SK-N-SH treated with all-trans-retinoic acid at 6 μM for 48 hours (cell line): ENCODE data around the gene KCNB1.

Experiments used
- ATAC-seq: fragments of 200-7000 bp; cut with Tn5 transposase; 3 replicates; pipeline ENCODE4 v1.9.1; 2020; ENCODE audit warnings: mild to moderate bottlenecking, moderate library complexity
- ARNTL ChIP-seq: fragments of 450-650 bp; formaldehyde crosslinking; IDR thresholded peaks from 2 replicates; pipeline ENCODE4 v1.5.0; 2020; ENCODE audit warnings: low read depth, mild to moderate bottlenecking, moderate library complexity, borderline replicate concordance
- BACH2 ChIP-seq: fragments of 250-450 bp; sonication (Bioruptor Pico); IDR thresholded peaks from 2 replicates; pipeline ENCODE4 v1.9.0; 2021; ENCODE audit warnings: mild to moderate bottlenecking, borderline replicate concordance
- CREB5 ChIP-seq: fragments of 250-450 bp; sonication (Bioruptor Pico); IDR thresholded peaks from 2 replicates; pipeline ENCODE4 v1.5.1; 2020; ENCODE audit warnings: low read depth, mild to moderate bottlenecking, moderate library complexity
- CSDC2 ChIP-seq: fragments of 250-450 bp; sonication (Bioruptor Pico); IDR thresholded peaks from 2 replicates; pipeline ENCODE4 v1.5.0; 2020; ENCODE audit warnings: mild to moderate bottlenecking, moderate library complexity
- ESRRG ChIP-seq: fragments of 250-450 bp; sonication (Bioruptor Pico); IDR thresholded peaks from 2 replicates; pipeline ENCODE4 v1.6.1; 2021; ENCODE audit warnings: mild to moderate bottlenecking
- GLIS3 ChIP-seq: fragments of 250-450 bp; sonication (Bioruptor Pico); IDR thresholded peaks from 2 replicates; pipeline ENCODE4 v1.5.0; 2020; ENCODE audit warnings: mild to moderate bottlenecking, moderate library complexity
- OSR1 ChIP-seq: fragments of 250-450 bp; sonication (Bioruptor Pico); IDR thresholded peaks from 2 replicates; pipeline ENCODE4 v1.8.0; 2022; ENCODE audit warnings: moderate library complexity, mild to moderate bottlenecking, inconsistent platforms
- PPARA ChIP-seq: fragments of 250-450 bp; sonication (Bioruptor Pico); IDR thresholded peaks from 2 replicates; pipeline ENCODE4 v1.5.0; 2020; ENCODE audit warnings: mild to moderate bottlenecking, borderline replicate concordance
- SNAI2 ChIP-seq: fragments of 250-450 bp; sonication (Bioruptor Pico); IDR thresholded peaks from 2 replicates; pipeline ENCODE4 v1.5.0; 2020; ENCODE audit warnings: mild to moderate bottlenecking, moderate library complexity
- TCF4 ChIP-seq: fragments of 250-450 bp; sonication (Bioruptor Pico); IDR thresholded peaks from 2 replicates; pipeline ENCODE4 v1.8.0; 2021; ENCODE audit warnings: mild to moderate bottlenecking, moderate library complexity, borderline replicate concordance
- TOX ChIP-seq: fragments of 250-450 bp; sonication (Bioruptor Pico); IDR thresholded peaks from 2 replicates; pipeline ENCODE4 v1.8.0; 2021; ENCODE audit warnings: mild to moderate bottlenecking, moderate library complexity, borderline replicate concordance
- ZC3H10 ChIP-seq: fragments of 250-450 bp; sonication (Bioruptor Pico); IDR thresholded peaks from 2 replicates; pipeline ENCODE4 v1.5.1; 2021; ENCODE audit warnings: mild to moderate bottlenecking, moderate library complexity
- ZFP3 ChIP-seq: fragments of 250-450 bp; sonication (Bioruptor Pico); IDR thresholded peaks from 2 replicates; pipeline ENCODE4 v1.5.0; 2020; ENCODE audit warnings: mild to moderate bottlenecking, moderate library complexity
- ZFP30 ChIP-seq: fragments of 450-650 bp; formaldehyde crosslinking; IDR thresholded peaks from 2 replicates; pipeline ENCODE4 v1.5.0; 2022; ENCODE audit warnings: mild to moderate bottlenecking, moderate library complexity
- ZNF565 ChIP-seq: fragments of 450-650 bp; formaldehyde crosslinking; conservative IDR thresholded peaks from 2 replicates; pipeline ENCODE4 v1.5.0; 2020; ENCODE audit warnings: low read depth, mild to moderate bottlenecking, moderate library complexity
- ZNF70 ChIP-seq: fragments of 450-650 bp; formaldehyde crosslinking; IDR thresholded peaks from 2 replicates; pipeline ENCODE4 v1.5.0; 2020; ENCODE audit warnings: mild to moderate bottlenecking, moderate library complexity
- ZNF8 ChIP-seq: fragments of 450-650 bp; formaldehyde crosslinking; IDR thresholded peaks from 2 replicates; pipeline ENCODE4 v1.5.0; 2020; ENCODE audit warnings: mild to moderate bottlenecking, moderate library complexity
- TF ChIP-seq, protein P1 (sequence below): fragments of 250-450 bp; sonication (Bioruptor Pico); IDR thresholded peaks from 2 replicates; pipeline ENCODE4 v1.8.0; 2021; ENCODE audit warnings: low read depth, mild to moderate bottlenecking, moderate library complexity, borderline replicate concordance
- TF ChIP-seq, protein P2 (sequence below): fragments of 250-450 bp; sonication (Bioruptor Pico); IDR thresholded peaks from 2 replicates; pipeline ENCODE4 v1.8.0; 2020; ENCODE audit warnings: mild to moderate bottlenecking, moderate library complexity, borderline replicate concordance

The KCNB1 gene

GRCh38 chr20:49344975-49345374, 137.5 kb downstream of the KCNB1 start:
- ATAC-seq = peak; percentile 92
- TF ChIP-seq CREB5 (peak; percentile 38; the same call in 1 of the 2 replicates), TOX (no peak)

- no peak for ATAC-seq
- TF ChIP-seq CREB5 (no peak), OSR1 (CRISPR knock-in tag) (no peak), BACH2 (CRISPR knock-in tag) (no peak), ARNTL (CRISPR knock-in tag) (no peak), ZFP30 (CRISPR knock-in tag) (no peak), ZFP3 (CRISPR knock-in tag) (no peak), ZNF70 (CRISPR knock-in tag) (no peak)
- TF ChIP-seq, protein P1, sequence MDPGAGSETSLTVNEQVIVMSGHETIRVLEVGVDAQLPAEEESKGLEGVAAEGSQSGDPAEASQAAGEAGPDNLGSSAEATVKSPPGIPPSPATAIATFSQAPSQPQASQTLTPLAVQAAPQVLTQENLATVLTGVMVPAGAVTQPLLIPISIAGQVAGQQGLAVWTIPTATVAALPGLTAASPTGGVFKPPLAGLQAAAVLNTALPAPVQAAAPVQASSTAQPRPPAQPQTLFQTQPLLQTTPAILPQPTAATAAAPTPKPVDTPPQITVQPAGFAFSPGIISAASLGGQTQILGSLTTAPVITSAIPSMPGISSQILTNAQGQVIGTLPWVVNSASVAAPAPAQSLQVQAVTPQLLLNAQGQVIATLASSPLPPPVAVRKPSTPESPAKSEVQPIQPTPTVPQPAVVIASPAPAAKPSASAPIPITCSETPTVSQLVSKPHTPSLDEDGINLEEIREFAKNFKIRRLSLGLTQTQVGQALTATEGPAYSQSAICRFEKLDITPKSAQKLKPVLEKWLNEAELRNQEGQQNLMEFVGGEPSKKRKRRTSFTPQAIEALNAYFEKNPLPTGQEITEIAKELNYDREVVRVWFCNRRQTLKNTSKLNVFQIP (CRISPR knock-in tag) = no peak
Measured at GRCh38 chr20:49344140-49344539, 138.3 kb downstream of the KCNB1 start.

GRCh38 chr20:49343246-49343645, 139.2 kb downstream of the KCNB1 start:
- TF ChIP-seq CSDC2 (no peak), TCF4 (CRISPR knock-in tag) (no peak), ZNF70 (CRISPR knock-in tag) (no peak), ZNF8 (no peak), GLIS3 (CRISPR knock-in tag) (no peak), ZFP3 (CRISPR knock-in tag) (no peak), ZFP30 (CRISPR knock-in tag) (no peak), ZC3H10 (CRISPR knock-in tag) (no peak), ZNF565 (CRISPR knock-in tag) (no peak)
- TF ChIP-seq, protein P1 (CRISPR knock-in tag) = no peak
- TF ChIP-seq, protein P2, sequence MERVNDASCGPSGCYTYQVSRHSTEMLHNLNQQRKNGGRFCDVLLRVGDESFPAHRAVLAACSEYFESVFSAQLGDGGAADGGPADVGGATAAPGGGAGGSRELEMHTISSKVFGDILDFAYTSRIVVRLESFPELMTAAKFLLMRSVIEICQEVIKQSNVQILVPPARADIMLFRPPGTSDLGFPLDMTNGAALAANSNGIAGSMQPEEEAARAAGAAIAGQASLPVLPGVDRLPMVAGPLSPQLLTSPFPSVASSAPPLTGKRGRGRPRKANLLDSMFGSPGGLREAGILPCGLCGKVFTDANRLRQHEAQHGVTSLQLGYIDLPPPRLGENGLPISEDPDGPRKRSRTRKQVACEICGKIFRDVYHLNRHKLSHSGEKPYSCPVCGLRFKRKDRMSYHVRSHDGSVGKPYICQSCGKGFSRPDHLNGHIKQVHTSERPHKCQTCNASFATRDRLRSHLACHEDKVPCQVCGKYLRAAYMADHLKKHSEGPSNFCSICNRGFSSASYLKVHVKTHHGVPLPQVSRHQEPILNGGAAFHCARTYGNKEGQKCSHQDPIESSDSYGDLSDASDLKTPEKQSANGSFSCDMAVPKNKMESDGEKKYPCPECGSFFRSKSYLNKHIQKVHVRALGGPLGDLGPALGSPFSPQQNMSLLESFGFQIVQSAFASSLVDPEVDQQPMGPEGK = no peak
- ATAC-seq = no peak

DNA sequence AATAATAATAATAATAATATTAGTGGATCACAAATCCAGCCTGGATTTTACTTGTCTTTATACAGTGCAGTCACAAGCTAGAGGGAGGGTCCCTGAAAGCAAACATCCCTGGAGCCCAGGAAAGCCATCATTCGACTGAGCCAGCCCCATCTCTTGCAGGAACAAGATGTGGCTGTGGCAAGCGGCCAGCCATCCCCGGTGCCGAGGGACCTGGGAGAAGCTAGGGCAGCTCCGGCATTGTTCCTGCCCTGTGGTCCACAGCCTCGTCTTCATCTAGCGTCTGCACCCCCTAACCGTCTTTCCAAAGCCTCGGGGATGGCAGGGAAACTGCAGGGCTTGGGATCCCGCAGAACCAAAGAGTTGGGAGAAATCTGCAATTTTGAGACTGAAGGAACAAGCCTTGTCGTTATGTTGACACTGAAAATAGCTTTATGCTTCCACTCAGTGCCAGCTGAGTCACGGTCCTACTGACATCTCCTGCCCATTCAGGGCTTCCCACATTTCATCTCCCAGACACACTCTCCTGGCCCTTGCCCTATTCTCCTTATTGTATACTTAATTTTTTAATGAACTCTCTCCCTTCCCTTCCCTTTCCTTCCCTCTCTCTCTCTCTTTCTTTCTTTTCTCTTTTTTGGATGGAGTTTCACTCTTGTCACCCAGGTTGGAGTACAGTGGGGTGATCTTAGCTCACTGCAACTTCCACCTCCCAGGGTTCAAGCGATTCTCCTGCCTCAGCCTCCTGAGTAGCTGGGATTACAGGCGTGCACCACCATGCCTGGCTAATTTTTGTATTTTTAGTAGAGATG, 142.1 kb downstream of the KCNB1 start:
- 0 out of 3 replicates have a peak, but pooled peaks have one; percentile 13 for ATAC-seq
- TF ChIP-seq ESRRG (CRISPR knock-in tag) (no peak), SNAI2 (CRISPR knock-in tag) (no peak), ZNF8 (no peak), CREB5 (no peak), PPARA (CRISPR knock-in tag) (no peak)
- TF ChIP-seq, protein P2 = no peak
- TF ChIP-seq, protein P1 (CRISPR knock-in tag) = no peak
